HG03460 (cell line): ENCODE results near the gene BAK1.
A peak's percentile ranks its signal among the peaks of the same experiment; 100 is the strongest.

ENCODE experiments used
- ATAC-seq: cut with Tn5 transposase; IDR thresholded peaks from one replicate; pipeline ENCODE4 v1.9.1; 2021; ENCODE audit not compliant: unreplicated experiment

Gene BAK1

DNA sequence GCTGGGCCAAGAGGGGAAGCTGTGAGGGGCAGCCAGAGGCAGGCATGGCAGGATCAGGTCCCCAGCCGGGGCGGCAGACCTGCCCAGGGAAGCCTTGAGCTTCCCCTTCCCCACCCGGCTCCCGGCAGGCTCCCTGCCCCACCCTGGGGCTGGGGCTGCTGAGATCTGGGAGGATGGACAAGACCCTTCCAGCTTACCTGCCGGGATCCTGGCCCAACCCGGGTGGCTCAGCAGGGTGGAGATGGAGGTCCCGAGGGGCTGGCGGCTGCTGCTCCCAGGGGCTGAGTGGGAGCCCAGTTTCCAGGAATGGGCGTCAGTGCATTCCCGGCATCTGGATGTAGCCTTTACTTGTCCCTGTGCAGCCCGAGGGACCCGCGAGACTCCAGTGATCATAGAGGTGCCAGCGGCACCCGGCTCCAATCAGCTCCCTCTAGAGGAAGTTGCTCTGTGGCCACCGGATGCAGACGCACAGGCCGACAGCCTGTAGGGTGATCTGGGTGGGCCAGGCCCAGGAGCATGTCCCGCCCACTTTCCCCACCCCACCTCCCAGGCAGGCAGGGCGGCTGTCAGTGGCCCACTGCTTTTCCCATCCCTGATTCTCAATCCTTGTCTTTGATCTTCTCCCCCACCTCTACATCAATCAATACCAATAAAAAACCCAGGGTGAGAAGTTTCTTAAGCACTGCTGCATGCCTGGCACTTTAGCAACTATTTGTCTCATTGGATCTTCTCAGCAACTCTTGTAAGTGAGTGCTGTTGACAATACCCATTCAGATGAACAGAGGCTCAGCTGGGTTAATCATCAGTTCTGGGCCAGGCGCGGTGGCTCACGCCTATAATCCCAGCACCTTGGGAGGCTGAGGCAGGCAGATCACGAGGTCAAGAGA is at the start of gene BAK1:
Gene BAK1, minus strand, starts transcription at position 449 of the 887 bp plus-strand sequence. CDS start 2,672 bp downstream, outside the sequence.
- peak; percentile 91 for ATAC-seq

DNA sequence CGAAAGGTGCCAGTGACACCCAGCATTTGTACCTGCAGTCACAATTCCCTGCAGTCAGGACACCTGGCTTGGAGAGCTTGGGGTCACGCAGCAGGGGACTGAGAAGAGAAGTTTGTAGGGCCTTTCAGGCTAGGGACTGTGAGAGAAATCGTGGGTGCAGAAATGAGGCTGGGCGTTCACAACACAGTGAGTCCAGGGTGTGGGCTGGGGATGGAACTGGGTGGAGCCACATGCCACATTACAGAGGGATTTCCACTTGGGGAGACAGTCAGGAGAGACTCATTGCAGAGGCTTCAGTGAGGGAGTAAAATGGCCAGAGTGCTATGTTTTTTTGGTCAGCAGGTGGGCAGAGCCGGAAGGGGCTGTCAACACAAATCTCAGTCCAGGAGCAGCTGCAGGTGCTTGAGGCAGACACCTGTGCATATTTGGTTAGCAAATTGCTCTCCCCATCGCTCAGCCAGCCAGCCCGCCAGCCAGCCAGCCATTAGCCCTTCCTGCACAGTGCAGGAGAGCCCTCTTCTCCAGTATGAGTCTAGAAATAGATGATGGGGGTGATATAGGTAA is 48.4 kb upstream of the BAK1 start:
- no peak for ATAC-seq

DNA sequence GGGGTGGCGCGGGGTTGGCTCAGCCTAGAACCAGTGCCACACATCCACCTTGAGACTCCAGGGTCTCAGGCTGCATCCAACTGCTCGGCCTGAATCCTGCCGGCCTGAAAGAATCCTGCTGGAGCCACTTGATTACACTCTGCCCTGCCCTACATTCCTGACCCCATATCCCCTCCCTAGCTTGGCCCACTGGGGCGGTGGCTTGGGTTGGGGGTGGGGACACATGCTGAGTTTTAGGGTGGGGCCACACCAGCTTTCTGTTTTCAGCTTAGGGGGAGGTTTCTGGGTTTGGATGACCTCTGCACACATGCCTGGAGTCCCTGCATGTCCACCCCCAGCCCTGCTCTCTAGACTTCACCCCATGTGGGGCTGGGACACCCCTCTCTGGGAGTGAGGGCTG is 47.8 kb upstream of the BAK1 start:
- no peak for ATAC-seq

DNA sequence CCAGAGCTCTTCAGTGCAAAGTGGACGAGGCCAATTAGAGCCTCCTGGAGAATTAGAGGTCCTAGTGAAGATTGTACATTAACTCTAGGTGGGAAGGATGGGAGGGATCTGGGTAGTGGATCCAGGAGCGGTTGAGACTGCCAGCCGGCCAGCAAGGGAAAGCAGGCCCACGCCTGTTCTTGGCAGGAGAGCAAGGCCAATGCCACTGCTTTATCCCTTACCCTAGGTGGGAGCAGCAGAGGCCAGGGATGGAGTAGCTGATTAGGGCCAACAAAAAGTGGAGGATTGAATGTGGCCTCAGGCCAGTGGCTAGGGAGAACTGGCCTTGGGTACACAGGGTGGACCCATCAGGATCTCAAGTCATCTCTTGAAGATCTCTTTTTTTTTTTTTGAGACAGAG is 44.8 kb upstream of the BAK1 start:
- ATAC-seq, result no peak

DNA sequence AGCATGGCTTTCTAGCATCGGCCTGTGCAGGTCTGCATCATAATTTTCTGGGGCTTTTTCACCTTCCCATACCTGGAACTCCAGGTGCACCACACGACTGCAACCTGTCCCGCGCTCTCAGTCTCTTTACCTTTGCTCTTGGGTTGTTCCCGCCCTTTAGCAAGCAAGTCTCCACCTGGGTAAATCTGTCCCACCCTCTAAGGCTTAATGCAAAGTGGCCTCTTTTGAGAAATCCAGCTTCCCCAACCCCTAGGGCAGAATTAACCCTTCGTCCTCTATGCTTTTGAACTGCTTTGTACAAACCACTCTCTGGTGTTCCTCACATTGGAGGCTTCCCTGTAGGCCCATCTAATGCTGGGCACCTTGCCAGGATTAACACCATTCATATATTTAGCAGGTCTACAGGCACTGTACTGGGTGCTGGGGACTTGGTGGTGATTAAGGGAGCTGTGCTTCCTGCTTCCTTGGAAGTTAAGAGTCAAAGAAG is 43.9 kb upstream of the BAK1 start:
- no peak for ATAC-seq

DNA sequence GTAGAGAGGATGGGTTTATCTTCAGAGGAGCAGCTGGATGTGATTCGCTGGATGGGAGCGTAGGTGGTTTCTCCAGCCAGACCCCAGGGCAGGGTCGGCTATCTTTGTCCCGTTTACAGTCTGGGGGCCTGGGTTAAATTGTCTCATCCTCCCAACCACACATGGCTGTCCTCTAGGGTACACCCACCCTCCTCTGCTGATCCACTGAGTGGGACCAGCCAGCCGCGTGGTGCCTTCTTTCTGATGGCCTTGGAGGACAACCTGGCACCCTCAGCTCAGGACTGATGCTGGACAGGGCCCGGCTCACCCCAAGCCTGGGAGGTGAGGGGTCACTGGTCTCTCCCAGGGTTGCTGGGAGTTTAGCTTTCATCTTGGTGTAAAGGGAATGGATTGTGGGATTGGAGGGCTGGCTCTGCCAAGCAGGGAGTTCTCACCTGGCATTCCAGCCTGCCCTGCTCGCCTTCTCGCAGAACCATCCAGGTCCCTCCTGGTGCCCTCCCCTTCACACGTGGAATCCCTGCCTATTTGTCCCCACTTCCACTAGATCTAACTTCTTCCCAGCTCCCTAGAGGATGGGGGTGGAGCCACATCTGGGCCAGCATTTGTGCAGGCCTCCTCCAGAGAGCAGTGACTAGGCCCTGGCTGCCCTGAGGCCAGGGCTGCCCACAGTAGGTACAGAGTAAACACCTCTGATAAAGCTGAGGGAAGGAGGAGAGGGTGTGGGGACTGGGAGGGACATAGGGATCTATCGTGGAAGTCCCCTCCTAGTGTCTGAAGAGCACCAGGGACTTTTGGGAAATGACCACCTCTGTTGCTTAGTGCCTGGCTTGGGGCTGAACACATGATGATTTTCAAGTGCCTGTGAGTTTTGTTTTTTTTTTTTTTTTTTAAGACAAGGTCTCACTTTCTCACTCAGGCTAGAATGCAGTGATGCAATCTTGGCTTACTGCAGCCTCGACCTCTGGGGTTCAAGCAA is 42.7 kb upstream of the BAK1 start:
- ATAC-seq, result no peak

DNA sequence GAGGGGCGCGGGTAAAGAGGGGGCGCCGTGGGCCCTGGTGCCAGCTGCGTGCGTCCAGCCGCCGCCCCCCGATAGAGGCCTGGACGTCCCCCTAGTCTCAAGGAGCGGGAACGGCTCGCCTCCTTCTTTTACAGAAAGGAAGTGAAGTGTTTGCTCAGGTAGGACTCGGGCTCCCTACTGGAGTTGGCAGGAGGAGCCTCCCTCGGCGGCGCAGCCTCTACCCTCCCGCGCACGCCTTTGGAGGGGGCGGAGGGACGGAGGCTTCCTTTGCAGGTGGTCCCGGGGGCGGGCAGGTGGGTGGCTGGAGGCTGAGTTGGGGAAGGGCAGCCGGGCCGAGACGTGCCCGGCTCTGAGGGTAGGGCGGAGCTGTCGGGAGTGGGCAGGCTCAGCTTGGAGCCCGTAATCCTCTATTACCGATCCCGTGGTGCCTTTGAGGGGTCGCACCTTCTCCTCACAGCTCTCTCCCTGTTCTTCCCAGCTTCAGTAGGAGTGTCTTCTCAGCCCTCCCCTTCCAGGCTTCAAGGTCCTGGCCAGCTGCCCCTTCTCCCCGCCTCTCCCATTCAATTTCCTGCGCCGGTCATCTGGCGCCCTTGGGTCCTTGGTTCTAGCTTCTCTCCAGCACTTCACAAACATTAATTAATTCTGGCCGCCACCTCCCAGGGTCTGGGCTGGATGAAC is 41.8 kb upstream of the BAK1 start:
- ATAC-seq, result peak; percentile 25

DNA sequence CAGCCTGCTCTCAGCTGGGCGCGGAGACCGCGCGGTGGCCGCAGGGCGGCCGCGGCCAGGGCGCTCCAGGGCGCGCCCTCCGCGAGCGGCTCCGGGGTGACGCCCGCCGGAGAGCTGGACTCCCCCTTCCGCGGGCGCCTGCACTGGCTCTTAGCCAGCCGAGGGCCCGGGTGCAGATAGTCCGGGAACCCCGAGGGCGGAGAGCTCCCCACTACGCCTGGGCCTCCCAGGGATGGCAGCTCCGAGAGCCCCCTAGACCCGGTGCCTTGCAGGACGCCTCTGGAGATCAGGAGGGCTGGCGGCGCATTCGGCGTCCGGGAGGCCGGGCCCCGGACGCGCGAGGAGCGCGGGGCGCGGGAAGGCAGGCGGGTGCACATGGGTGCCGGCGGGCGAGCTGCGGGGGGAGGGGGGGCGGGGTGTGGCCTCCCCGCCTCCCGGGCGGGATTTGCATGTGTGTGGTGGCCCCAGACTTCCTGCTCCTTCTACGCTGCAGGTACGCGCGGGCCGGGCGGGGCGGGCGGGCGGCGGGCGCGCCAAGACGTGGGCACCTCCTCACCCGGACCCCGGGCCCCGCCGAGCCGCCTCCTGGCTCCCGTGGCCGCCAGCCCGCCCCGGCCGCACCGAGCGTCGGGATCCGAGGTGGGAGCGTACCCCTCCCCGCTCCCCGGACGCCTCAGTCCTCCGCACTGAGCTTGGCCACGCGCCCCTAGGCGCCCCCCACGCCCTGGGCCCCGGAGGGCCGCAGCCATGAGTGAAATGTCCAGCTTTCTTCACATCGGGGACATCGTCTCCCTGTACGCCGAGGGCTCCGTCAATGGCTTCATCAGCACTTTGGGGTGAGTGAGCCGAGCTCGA is 41.0 kb upstream of the BAK1 start, which contains the start of gene ITPR3:
Gene ITPR3, plus strand, starts transcription at position 467 of the 855 bp plus-strand sequence. Its CDS starts 281 bp downstream, at position 748.
- peak; percentile 56 for ATAC-seq

DNA sequence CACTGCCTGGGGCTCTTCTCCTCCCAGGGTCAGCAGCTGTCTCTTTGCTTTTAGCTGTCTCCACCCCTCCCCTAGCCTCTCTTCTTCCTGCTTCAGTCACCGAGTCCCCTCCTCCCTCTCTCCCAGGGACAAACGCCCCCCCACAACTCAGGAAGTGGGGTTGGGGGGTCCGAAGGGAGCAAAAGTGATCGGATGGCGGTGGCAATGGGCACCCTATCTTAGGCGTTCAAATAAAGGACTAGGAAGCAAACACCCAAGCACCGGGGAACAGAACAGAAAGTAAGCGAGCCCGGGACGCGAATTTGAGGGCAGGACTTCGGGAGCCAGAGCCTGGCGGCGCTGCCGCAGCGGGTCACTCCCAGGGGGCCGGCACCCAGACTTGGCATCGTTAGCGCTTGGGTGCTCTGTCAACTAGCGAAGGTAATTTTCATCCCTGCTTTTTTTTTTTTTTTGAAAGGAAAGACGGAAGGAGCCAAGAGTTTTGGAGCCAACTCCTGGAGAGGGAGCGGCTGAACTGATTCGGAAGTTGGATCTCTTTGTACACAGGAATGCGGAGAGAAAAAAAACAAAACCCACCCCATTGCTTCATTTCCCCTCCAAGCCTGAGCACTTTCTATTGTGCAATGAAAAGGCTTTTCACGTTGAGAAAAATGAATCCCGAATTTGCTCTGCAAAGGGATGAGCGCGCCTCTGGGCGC is 40.2 kb upstream of the BAK1 start:
- ATAC-seq, result no peak

DNA sequence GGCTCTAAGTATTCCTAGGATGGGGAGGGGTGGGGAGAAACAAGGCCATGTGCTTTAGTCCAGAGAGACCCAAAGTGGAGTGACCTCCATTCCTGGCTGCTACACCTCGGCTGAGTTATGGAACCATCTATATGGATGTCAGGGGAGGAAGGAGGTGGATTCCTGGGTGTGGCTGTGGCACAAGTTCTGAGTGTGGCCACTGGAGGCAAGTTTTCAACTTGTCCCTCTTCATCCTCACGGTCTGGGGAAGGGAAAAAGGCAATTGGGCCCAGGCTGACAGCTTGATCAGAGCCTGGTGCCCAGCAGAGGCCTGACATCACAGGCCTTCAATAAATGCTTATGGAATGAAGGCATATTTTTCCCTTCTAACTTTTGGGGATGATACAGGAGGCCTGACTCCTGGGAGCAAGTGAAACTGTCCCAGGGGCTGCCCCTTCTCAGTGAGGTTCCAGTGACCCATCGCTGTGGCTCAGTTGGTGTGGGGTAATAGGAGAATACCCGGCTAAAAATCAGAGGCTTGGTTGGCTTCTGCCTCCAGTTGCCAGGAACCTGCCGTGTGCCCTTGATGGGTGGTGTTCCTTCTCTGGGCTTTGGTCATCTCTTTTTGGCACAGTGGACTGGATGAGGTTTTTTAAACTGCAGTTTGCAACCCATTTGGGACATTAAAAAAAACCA is 39.2 kb upstream of the BAK1 start:
- no peak for ATAC-seq

DNA sequence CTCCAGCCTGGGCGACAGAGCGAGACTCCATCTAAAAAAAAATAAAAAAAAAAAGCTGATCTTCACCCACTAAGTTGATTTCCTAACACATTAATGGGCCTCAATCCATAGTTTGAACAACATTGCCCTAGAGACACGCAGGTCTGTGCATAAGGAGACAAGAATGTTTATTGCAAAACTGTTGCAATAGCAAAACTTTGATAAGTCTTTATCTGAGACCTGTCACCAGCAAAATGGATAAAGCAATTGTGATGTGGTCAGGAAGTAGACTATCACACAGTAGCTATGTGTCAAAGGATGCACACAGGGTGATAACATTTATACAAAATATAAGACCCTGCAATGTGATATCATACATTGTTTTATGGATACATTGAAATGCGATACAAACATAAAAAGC is 36.8 kb upstream of the BAK1 start:
- no peak for ATAC-seq

DNA sequence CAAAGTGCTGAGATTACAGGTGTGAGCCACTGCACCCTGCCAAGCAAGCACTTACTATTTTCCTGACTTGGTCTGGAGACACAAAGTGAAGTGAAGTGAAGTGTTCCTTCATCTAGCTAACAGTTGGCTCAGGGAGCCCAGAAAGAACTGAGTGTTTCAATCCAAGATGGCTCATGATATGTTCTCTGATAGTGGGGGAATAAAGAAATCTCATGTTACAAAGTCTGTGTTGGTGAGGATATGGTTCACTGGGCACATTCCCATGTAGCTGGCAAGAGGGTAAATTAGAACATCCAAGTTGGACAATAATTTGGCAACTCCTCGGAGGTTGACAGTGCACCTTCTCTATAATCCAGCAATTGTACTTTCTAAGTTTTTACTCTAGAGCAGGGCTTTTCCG is 36.0 kb upstream of the BAK1 start:
- ATAC-seq, result no peak

DNA sequence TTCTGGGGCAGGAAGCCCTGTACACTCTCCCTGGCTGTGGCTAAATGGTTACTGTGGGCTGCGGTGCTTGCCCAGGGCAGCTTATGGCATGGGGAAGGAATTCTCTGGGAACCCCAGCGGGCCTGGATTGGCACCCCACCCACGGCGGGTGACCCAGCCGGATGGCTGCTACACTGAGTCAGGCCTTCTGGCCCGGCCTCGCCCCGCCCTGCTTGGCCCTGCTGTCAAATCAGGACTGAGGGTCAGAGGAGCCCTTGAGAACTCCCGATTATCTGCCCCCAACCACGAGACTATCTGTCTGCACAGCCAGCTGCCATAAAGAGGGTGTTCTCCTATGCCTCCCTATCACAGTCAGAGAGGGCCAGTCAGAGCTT is 33.7 kb upstream of the BAK1 start:
- no peak for ATAC-seq

DNA sequence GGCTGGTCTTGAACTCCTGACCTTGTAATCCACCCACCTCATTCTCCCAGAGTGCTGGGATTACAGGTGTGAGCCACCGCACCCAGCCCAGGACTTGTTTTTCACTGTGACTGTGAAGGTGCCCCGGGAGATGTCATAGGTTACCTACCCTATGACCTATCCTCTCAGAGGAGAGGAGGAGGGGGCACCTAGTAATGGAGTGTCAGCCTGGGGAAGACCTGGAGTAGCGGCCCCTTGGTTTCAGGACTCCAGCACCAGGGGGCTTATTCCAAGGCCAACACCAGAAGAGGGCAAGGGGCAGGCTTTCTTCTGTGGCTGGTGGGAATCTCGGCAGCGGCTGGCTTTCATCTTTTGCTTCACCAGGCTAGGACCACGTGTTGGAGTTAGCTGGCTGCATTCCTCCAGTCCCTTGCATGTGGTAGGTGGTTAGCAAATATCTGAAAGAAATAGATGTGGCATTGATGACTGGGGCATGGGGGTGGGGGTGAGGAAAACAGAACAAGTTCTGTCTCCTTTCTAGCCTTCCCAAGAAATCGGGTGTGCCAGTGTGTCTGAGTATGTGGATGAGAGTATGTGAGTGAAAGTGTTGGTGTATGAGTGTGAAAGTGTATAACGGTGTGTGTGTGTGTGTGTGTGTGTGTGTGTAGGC is 33.2 kb upstream of the BAK1 start:
- no peak for ATAC-seq

DNA sequence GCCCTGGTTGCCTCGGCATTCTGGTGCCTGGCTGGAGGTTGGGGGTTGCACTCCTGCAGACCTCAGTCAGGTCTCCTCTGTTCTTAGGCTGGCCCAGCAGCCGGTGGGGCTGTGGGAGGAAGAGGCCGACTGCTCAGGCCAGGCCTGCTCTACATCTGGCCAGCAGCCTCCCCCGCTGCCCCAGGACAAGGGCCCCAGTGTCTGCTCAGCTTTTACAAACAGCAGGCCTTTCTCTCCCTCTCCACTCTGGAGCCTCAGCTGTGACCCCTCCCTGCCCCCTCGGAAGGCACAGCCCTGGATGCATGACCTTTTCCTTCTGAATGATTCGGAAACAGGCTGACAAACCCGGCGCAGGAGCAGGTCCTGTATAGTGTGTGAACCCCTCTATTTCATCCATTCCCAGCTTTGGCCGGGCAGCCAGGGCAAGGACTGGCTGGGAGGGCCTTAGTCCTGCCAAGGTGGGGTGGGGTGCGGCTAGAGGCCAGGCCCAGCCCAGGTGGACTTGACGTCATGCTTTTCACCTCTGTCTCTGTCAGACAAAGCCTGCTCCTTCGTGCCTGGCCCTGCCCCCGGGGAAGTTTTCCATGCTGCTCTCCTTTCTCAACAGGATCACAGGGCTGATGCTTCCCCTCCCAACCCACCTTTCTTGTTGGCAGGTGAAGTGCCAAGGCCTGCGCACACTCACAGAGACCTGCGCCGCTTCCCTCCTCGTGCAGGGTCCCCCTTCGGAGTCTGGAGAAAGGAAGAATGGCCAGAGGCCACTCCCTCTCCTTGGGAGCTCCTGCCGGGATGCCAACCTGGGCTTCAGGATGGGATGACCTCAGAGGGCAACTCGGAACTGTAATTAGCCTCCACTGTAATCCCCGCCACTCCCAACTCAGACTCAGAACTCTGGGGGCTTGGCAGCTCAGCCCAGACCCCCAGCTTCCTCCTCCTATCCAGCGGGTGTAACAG is 31.0 kb upstream of the BAK1 start:
- ATAC-seq, result no peak

DNA sequence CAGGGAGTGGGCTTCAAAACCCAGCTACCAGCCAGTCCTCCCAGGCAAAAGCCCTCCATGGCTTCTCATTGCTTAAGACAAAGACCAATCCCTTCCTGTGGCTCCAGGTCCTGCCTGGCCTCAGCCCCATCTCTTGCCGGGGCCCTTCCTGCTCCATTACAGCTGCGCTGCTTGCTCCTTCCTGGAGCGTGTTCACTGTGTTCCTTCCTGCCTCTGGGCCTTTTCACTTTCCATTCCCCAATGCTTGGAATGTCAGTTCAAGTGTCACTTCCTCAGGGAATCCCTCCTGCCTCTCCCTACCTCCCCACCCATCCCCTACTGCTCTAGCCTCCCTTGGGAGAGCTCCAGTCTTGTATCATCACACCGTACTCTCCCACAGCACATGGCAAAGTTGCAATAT is 30.0 kb upstream of the BAK1 start:
- ATAC-seq, result no peak

DNA sequence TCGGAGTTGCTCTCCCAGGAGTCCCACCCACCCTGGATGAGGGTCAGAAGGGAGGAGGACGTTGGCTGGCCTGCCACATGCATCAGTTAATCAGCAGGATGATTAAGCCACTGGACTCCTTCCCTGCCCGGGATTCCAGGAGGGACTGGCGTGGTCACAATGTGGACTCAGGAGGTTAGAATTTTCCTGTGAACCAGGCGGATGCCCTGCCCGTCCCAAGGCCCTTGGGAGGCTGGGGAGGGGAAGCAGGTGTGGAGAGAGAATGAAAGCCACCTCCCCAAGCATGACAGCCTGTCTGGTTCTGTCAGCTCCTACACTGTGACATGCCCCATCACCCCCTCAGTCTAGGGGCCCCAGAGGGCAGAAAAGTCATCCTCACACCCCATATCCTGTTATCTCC is 29.5 kb upstream of the BAK1 start:
- ATAC-seq, result no peak
